ENCODE measurements around the gene NEDD4L. TPM values are rescaled to one million over a fixed set of nuclear protein-coding genes. Genes with fewer than 3 reads are reported as not detected.

The NEDD4L gene
- total and polyA plus RNA-seq, 7 donors = 14.8 to 28.0 (median 19.6) TPM

DNA sequence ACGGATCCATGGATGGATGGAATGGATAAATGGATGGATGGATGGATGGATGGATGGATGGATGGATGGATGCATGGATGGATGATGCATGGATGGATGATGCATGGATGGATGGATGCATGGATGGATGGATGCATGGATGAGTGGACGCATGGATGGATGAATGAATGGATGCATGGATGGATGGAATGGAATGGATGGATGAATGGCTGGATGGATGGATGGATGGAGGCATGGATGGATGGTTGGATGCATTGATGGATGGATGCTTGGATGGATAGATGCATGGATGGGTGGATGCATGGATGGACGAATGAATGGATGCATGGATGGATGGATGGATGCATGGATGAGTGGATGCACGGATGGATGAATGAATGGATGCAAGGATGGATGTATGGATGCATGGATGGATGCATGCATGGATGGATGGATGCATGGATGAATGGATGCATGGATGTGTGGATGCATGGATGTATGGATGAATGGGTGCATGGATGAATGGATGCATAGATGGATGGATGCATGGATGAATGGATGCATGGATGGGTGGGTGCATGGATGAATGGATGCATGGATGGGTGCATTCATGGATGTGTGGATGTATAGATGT is 375.7 kb downstream of the NEDD4L start:
- intact Hi-C loops (cut with DNase I) = no loop called here
- TF ChIP-seq, protein P1, sequence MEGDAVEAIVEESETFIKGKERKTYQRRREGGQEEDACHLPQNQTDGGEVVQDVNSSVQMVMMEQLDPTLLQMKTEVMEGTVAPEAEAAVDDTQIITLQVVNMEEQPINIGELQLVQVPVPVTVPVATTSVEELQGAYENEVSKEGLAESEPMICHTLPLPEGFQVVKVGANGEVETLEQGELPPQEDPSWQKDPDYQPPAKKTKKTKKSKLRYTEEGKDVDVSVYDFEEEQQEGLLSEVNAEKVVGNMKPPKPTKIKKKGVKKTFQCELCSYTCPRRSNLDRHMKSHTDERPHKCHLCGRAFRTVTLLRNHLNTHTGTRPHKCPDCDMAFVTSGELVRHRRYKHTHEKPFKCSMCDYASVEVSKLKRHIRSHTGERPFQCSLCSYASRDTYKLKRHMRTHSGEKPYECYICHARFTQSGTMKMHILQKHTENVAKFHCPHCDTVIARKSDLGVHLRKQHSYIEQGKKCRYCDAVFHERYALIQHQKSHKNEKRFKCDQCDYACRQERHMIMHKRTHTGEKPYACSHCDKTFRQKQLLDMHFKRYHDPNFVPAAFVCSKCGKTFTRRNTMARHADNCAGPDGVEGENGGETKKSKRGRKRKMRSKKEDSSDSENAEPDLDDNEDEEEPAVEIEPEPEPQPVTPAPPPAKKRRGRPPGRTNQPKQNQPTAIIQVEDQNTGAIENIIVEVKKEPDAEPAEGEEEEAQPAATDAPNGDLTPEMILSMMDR (IDR thresholded peaks at IDR 0.05) = no peak
- Histone ChIP-seq H3K27ac (no peak overlapping the region), H3K36me3 (ENCODE audit: insufficient read depth in 1 of 2, low read depth in 1 of 2) (no peaks in the 10 kb centered on the region), H3K27me3 (ENCODE audit: insufficient read depth in 3 of 3, low read length in 2 of 3) (no peaks in the 10 kb centered on the region), H3K9me3 (no peaks in the 10 kb centered on the region), H3K4me3 (no peak overlapping the region), H3K4me1 (no peaks in the 10 kb centered on the region)
- ATAC-seq (no peak), DNase-seq (no peak)
- 67 to 77% (median 69%) methylated on average over 4 of the region's 4 CpGs for WGBS, 3 donors

DNA sequence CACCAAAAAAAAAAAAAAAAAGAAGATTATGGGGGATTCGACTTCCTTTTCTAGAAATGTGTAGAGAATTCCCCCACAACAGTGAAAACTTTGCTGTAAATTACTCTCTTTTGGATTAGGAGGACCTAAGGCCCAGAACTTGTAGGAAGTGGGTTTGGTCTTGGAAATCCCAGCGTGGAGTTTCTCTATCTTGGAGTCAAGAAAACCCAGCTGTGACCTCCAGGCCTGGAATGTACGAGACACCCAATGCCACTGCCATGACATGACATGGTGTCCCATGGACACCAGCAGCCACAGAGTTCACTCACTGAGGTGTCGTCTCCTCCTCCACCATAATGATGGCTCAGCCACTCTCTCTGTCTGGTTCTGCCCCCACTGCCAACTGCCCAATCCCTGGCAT is 382.6 kb downstream of the NEDD4L start:
- ATAC-seq = no peak
- intact Hi-C loops (cut with DNase I) = no loop called here
- TF ChIP-seq, protein P1 (IDR thresholded peaks at IDR 0.05) = no peak
- DNase-seq = no peak
- no peaks in the 10 kb centered on the region for H3K36me3 ChIP-seq (ENCODE audit: insufficient read depth in 1 of 2, low read depth in 1 of 2)
- no peaks in the 10 kb centered on the region for H3K4me1 ChIP-seq
- H3K4me3 ChIP-seq = no peak overlapping the region
- WGBS, 3 donors = 76 to 84% (median 80%) methylated on average over 4 of the region's 4 CpGs
- no peaks in the 10 kb centered on the region for H3K9me3 ChIP-seq
- H3K27me3 ChIP-seq (ENCODE audit: insufficient read depth in 3 of 3, low read length in 2 of 3) = peaks cover 0 to 3% (median 0%) of the 10 kb centered on the region in 3 donors
- H3K27ac ChIP-seq = no peak overlapping the region

DNA sequence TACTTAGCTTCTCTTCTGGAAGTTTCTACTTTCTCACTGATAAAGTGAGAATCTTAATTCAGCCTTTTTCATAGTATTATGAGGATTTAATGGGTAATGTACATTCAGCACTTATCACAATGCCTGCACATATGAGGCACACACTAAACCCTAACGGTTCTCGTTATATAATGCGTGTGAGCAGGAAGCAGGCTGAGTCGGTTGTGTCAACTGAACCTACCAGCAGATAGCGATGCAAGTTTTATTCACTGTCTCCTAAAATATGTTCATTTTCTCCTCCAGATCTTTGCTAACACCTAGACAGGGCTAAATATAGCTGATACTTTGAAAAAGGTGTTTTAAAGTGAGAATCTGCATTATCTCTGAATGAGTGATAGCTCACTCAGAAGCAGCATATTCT is 383.3 kb downstream of the NEDD4L start:
- intact Hi-C loops (cut with DNase I) = no loop called here
- H3K36me3 ChIP-seq (ENCODE audit: insufficient read depth in 1 of 2, low read depth in 1 of 2) = no peaks in the 10 kb centered on the region
- peaks cover 0 to 3% (median 0%) of the 10 kb centered on the region in 3 donors for H3K27me3 ChIP-seq (ENCODE audit: insufficient read depth in 3 of 3, low read length in 2 of 3)
- H3K4me3 ChIP-seq = no peak overlapping the region
- 73 to 95% (median 74%) methylated on average over 5 of the region's 5 CpGs for WGBS, 3 donors
- no peak for DNase-seq
- no peak overlapping the region for H3K27ac ChIP-seq
- no peak for ATAC-seq
- no peaks in the 10 kb centered on the region for H3K4me1 ChIP-seq
- TF ChIP-seq, protein P1 (IDR thresholded peaks at IDR 0.05) = no peak
- no peaks in the 10 kb centered on the region for H3K9me3 ChIP-seq

DNA sequence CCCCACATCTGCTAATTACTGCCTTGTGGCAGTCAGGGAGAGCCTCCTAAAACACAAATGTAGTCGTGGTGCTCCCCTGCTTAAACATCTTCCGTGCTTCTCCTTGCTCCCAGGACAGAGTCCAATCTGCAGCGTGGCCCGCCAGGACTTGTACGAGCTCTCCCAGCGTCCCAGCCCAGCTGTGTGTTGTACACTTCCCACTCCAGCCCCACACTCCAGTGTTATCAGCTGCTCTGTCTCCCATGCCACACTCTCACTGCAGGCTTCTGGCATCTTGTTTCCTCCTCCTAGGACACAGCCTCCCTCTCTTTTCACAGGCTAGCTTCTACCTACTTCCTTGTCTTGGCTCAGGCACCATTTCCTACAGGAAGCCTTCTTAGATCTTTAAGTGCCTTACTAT is 385.4 kb downstream of the NEDD4L start:
- no peak for ATAC-seq
- Histone ChIP-seq H3K4me1 (no peaks in the 10 kb centered on the region), H3K4me3 (no peak overlapping the region), H3K9me3 (no peaks in the 10 kb centered on the region), H3K36me3 (ENCODE audit: insufficient read depth in 1 of 2, low read depth in 1 of 2) (no peaks in the 10 kb centered on the region), H3K27me3 (ENCODE audit: insufficient read depth in 3 of 3, low read length in 2 of 3) (peaks cover 0 to 3% (median 0%) of the 10 kb centered on the region in 3 donors), H3K27ac (no peak overlapping the region)
- intact Hi-C loops (cut with DNase I) = no loop called here
- DNase-seq = no peak
- TF ChIP-seq, protein P1 (IDR thresholded peaks at IDR 0.05) = no peak
- 34 to 63% (median 53%) methylated on average over 6 of the region's 6 CpGs for WGBS, 3 donors

DNA sequence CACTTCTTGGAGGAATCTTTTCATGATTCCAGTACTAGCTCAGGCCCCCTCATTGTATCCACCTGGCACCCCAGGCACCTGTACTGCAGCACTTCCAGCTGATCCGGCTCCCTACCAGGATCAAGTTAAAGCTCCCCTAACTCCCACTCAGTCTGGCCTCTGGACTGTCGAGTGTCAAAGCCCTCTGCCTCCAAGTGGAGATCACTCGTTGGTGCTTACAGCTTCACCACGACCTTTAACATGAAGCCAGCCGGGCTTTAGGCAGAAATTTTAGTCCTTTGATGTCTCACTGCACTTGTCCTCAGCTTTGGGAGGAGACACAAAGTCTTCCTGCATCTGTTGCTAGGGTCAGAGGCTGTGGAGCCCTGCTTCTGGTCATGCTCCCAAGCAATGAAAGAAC is 387.2 kb downstream of the NEDD4L start:
- Histone ChIP-seq H3K27ac (no peak overlapping the region), H3K36me3 (ENCODE audit: insufficient read depth in 1 of 2, low read depth in 1 of 2) (no peaks in the 10 kb centered on the region), H3K27me3 (ENCODE audit: insufficient read depth in 3 of 3, low read length in 2 of 3) (peaks cover 0 to 3% (median 0%) of the 10 kb centered on the region in 3 donors), H3K4me3 (no peak overlapping the region), H3K9me3 (no peaks in the 10 kb centered on the region), H3K4me1 (no peaks in the 10 kb centered on the region)
- intact Hi-C loops (cut with DNase I) = no loop called here
- TF ChIP-seq, protein P1 (IDR thresholded peaks at IDR 0.05) = no peak
- DNase-seq = no peak
- no peak for ATAC-seq
- WGBS, 3 donors = 62 to 70% (median 66%) methylated on average over 5 of the region's 5 CpGs

Data from psoas muscle (tissue), 8 donors.